HG02571 (cell line): ENCODE results near the gene IL20.
"Not testable (repeated sequence)": the region's sequence is repeated elsewhere in the genome, so short reads cannot be mapped to it uniquely, and the experiment has no call there.

Source experiments
- ATAC-seq: cut with Tn5 transposase; IDR thresholded peaks from one replicate; pipeline ENCODE4 v1.9.1; 2021; ENCODE audit warnings: mild to moderate bottlenecking, moderate library complexity; ENCODE audit not compliant: unreplicated experiment

Gene IL20

DNA sequence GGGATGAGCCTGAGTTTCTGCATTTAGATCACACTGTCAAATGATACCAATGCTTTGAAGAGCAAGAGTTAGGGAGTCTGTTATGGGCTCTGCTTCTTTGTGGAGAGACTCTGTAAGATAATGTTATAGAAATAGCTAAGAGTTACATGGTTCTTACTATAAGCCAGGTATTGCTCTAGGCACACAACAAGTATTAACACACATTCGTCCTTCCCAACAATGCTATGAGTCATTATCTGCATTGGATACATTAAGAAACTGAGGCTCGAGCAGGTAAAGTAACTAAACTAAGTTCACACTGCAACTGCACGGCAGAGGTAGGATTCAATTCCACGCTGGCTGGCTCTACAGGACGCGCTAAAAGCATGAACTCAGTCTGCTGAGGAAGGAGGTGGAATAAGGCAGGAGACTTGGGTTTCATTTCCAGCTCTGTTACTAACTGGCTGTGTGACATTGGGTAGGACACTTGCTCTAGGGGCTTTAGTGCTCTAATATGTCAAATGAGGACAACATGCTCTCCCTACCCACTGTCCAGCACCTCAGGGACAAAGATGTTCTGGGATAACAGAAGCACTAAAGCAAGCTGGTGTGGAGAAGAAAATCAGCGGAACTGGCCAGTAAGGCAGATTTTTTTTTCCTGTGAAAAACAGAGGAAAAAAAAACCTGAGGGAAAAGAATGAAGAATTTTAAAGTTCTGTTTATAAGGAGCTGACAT lies 23.7 kb upstream of the IL20 start:
- no peak for ATAC-seq

DNA sequence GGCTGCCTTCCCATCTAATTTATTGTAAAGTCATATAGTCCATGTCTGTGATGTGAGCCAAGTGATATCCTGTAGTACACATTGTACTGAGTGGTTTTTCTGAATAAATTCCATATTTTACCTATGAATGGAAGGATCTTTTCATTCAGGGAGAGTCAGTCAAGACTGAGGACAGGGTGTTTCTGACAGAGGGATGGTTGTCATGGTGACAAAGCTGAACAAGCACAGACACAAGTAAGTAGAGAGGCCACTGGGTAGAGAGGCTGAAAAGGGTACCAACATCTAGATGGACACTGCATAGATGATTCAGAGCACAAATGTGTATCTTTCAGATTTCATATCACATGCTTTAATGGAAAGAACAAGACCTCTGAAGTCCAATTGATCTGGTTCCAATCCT lies 22.6 kb upstream of the IL20 start:
- no peak for ATAC-seq

DNA sequence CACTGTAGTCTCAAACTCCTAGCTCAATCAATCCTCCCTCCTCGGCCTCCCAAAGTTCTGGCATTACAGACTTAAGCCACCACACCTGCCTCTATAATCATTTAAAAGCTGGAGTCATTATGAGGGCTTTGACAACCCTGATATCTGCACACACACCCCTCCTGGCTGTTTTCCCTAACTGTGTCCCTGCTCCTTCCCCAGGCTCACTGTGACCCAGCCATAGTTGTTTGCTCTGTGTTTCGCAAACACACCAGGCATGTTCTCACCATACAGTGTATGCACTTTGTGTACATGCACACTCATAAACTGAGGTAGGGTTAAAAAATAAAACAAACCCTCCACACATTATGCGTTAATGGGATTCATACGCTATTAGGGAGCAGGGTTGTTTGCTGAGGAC lies 21.8 kb upstream of the IL20 start:
- ATAC-seq = no peak

DNA sequence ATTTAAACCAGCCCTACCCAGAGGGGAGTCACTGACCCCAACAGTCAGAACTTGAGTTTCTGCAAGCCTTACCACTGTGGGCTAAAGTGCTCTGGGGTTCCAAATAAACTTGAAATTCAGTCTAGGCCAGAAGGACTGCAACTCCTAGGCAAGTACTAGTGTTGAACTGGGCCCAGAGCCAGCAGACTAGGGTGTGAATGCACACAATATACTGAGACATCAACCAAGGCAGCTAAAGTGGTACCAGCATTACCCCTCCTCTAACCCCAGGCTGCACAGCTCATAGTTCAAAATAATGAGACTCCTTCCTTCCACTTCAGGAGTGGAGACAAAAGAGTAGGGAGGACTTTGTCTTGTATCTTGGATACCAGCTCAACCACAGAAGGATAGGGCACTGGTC lies 18.9 kb upstream of the IL20 start:
- ATAC-seq = no peak

DNA sequence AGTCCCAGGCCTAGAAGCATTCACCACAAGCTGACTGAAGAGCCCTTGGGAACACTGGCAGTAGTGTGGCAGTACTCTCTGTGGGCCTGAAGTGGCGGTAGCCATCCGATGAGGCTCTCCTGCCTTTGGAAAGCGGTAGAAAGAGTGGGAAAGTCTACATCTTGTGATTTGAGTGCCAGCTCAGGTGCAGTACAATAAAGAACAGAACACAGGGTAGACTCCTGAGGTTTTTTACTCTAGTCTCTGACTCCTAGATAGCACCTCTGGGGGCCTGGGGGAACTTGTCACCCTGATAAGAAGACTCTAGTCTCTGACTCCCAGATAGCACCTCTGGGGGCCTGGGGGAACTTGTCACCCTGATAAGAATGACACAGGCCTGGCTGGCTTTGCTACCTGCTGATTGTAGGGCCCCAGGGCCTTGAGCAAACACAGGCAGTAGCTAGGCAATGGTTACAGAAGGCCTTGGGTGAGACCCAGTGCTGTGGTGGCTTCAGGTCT lies 18.0 kb upstream of the IL20 start:
- no peak for ATAC-seq

DNA sequence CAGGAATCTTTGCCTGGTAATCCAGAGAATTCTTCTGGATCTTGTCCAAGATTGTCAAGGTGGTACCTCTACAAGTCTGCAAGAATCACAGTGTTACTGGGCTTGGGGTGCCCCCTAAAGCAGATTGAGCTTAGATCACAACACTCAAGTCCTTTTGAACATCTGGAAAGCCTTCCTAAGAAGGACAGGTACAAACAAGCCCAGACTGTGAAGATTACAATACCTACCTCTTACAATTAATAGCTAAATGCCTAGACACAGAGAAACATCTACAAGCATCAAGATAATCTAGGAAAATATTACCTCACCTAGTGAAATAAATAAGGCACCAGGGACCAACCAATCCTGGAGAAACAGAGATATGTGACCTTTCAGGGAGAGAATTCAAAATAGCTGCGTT lies 17.5 kb upstream of the IL20 start:
- ATAC-seq = no peak

DNA sequence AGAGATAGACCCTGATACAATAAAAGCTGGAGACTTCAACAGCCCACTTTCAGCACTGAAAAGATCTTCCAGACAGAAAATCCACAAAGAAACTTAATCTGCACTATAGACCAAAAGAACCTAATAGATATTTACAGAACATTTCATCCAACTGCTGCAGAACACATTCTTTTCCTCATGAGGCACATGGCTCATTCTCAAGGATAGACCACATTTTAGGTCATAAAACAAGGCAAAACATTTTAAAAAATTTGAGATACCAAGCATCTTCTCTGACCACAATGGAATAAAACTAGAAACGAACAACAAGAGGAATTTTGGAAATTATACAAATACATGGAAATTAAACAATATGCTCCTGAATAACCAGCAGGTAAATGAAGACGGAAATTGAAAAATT lies 15.0 kb upstream of the IL20 start:
- no peak for ATAC-seq

DNA sequence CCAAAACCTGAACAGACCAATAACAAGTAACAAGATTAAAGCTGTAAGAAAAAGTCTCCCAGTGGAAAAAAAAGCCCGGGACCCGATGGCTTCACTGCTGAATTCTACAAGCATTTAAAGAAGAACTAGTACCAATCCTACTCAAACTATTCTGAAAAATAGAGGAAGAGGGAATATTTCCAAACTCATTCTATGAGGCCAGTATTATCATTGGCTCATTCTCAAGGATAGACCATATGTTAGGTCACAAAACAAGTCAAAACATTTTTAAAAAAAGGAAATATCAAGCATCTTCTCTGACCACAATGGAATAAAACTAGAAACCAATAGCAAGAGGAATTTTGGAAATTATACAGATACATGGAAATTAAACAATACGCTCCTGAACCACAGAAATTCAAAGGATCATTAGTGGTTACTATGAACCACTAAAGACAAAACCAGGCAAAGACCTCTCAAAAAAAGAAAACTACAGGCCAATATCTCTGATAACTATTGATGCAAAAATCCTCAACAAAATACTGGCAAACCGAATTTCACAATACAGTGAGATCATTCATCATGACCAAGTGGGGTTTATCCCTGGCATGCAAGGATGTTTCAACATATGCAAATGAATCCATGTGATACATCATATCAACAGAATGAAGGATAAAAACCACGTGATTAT lies 13.9 kb upstream of the IL20 start:
- ATAC-seq = no peak

DNA sequence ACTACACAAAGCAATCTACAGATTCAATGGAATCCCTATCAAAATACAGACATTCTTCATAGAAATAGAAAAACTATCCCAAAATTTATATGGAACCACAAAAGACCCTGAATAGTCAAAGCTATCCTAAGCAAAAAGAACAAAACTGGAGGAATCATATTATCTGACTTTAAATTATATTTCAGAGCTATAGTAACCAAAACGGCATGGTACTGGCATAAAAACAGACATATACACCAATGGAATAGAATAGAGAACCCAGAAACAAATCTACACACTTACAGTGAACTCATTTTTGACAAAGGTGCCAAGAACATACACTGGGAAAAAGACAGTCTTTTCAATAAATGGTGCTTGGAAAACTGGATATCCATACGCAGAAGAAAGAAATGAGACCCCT lies 12.8 kb upstream of the IL20 start:
- ATAC-seq = not testable (repeated sequence)

DNA sequence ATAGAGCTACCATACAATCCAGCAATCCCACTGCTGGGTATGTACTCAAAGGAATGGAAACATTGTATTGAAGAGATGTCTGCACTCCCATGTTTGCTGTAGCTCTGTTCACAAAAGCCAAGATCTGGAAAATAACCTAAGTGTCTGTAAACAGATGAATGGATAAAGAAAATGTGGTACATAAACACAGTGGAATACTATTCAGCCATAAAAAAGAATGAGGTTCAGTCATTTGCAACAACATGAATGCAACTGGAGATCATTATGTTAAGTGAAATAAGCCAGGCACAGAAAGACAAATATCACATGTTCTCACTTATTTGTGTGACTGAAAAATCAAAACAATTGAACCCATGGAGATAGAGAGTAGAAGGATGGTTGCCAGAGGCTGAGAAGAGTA lies 11.7 kb upstream of the IL20 start:
- not testable (repeated sequence) for ATAC-seq

DNA sequence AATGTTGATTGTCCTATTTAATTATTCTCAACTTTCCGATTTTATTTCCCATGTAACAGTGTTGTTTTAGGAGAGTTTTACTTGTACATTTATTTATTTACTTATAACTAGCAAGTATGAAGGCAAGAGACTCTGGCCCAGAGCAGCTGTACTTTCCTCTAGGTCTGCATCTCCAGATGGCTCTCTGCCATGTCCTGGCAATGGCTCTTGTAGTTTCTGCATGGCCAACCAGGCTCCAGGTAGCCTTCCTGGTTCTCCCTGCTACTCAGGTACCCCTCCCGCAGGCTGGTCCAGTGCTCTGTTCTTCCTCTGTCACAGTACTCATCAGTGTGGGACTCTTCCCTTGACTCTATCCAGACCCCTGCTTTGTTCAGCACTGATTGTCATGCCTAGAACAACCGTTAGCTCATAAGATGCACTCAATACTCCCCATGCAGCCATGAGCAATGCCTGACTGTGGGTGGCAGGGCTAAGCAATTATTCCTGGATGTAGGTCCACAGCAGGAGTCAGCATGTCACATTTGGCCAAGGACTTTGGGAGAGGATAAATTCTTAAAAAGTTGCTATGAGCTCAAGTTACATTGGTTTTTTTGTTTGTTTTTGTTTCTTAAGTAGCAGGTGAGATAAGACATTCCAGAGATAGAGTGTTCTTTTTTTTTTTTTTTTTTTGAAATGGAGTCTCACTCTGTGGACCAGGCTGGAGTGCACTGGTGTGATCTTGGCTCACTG lies 10.9 kb upstream of the IL20 start:
- no peak for ATAC-seq

DNA sequence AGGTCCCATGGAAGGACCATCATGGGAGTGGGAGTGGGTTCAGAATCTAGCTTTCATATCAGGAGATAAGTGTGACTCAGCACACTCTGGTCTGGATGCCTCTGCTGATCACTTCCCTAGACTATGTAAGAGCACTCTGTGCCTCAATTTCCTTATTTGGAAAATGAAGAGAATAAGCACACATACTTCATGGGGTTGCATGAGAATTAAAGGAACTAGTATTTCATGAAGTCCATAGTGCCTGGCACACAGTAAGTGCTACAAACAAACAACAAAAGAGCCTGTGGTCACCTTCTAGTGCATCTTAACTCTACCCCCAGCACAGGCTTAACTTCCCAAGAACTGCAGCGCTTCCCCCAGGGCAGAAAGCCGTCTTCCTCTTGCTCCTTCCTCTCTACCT lies 9.6 kb upstream of the IL20 start:
- no peak for ATAC-seq

DNA sequence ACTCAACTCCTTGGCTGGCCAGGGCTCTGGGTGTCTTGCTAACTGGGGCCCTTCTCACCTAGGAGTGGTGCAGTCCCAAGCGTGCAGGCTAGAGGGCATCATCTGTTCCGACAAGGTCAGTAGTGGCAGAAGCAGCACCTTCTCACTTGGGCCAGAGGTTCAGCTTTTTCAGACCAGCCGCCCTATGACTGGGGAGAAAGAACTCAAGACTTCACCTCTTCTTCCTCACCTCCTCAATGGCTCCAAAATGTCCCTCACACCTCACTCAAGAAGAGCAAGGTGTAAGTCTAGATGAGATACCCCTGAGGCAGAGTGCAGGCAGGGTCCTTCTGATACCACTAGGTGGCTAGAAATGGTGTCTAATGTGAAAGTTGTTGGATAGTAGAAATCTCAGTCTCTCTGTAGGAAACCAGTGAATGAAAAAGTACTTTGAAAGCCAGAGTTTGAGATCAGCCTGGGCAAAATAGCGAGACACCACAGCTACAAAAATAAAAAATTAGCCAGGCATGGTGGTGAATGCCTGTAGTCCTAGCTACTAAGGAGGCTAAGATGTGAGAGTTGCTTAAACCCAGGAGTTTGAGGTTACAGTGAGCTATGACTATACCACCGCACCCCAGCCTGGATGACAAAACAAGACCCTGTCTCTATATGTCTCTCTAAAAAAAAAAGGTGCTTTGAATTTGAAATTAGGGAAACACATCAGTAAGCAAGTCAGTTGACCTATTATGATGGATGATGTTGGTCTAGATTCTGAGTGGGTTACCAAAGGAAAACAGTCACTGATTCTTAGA lies 8.6 kb upstream of the IL20 start:
- no peak for ATAC-seq

DNA sequence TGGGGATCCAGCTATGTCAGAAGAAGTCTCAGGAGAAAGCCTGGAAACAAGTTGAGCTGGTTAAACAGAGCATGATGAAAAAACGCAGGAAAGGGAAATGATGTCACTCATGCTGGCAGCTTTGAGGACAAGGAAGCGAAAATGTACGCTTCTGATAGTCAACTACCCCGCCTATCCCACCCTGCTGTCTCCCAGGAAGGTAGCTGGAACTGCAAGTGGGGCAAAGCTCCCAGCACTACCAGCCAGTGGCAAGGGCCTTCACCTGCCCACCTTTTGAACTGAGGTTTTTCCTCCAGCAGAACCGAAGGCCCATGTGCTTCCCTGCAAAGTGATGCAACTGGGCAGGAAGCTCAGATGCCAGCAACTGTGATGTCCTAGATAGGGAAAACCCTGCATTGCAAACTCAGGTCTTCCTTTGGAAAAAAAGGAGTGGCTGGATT lies 6.3 kb upstream of the IL20 start:
- no peak for ATAC-seq

DNA sequence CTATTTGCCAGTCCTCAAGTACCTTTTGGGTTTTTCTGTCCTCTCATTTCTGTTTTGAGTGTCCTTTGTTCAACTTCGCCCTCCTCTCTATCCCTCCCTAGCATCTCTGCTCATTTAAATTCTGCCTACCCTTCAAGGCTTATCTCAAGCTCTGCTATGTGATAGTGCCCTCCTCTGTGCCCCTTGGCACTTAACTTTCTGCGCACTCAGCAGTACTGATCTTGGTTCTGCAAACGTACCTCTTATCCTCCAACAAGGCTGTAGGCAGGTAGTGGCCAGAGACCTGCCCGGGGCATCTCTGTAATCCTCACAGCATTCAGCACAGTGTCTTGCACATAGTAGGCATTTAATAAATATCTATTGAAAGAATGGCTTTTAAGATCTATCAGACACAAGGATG lies 5.3 kb upstream of the IL20 start:
- ATAC-seq = no peak

DNA sequence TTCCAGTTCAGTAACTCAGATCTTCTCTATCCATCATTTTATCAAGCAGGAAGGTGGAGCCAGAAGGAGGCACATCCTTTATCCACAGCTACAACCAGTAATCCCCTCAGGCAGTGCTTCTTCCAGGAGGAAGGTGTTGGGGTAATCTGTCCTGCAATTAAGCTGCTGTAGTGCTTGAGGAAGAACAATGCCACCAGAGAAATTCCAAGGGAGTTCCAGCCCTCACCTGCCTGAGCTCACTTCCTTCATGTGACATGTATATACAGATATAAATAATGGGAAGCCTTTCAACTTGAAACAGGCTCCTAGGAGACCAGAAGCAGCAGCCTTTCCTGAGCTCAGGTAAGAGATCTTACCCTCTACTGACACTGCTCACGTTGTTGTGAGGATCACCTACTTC lies 2.2 kb upstream of the IL20 start:
- no peak for ATAC-seq

DNA sequence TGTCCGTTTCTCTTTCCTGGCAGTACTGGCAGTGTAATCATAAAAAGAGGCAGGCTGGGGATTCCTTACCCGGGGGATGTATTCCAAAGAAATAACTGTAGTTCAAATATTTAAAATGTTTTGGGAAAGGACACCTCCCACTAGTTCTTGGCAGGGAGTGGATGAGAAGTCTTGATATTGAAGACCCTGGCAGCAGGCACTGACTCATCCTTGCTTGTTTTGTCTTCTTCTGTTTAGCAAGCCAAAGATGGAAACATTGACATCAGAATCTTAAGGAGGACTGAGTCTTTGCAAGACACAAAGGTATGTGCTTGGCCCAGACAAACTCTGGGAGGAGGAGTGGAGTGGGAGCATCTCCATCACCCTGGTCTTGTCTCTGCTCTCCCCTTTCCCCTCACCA lies 639 bp downstream of the IL20 start:
- no peak for ATAC-seq

DNA sequence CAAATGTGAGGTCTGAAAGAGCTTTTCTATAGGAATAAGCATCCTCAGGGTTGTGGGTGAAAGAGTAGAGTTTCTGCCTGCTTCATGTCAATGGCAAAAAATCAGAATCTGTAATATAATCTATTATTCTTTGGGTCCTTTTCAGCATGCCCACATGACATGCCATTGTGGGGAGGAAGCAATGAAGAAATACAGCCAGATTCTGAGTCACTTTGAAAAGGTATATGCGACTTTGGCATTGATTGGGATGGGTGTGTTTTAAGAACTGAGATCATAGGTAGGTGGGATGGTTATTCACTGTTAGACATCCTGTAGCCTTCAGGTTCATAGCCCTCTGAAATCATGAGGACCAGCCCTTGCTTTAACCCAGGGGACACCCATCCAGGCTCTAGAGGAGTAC lies 1.8 kb downstream of the IL20 start:
- no peak for ATAC-seq

DNA sequence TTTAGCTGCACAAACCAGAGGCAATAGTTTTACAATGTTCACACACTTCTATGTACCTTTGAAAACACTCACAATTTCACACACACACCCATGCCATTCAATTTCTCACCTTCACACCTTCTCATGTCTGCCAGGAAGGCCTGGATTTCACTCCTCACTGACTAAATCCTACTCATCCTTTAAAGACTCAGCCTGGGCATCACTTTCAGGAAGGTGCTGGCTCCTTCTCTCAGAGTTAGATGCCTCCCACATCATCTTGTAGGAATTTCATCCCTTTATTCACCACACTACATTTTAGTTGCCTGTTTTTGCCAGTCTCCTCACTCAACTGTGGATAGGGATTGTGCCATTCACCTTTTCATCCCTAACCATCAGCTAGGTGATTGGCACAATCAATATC lies 2.3 kb downstream of the IL20 start:
- no peak for ATAC-seq

DNA sequence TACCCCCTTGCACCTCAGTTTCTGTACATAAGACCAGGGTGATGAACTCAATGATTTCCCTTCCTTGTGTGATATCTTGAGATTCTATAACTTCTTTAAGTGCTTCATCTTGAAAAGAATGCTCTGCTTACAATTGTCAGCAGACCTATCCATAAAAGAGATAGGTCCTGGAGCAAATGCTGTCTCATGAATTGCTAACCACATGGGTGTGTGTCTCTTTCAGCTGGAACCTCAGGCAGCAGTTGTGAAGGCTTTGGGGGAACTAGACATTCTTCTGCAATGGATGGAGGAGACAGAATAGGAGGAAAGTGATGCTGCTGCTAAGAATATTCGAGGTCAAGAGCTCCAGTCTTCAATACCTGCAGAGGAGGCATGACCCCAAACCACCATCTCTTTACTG lies 2.8 kb downstream of the IL20 start:
- ATAC-seq = no peak

DNA sequence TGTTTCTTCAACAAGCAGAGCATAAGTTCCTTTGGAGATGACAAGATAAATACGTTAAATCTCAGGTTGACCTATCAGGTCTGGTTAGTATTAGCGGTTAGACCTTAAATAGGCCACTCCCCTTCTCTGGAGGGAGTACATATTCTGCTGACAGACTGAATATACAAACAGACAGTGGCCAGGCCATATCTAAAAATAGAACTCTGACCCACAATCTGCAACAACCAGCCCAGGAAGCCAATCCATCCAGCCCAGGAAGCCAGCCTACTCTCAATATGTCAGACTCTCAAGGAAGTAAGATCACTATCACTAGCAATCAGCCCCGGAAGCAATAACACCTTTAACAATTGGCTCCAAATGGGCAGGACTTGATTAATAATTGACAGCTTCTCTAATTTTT lies 6.7 kb downstream of the IL20 start:
- no peak for ATAC-seq
